Heart right ventricle (tissue), 16 donors: ENCODE measurements around the gene IMMP1L. TPM values are rescaled to one million over a fixed set of nuclear protein-coding genes. Genes with fewer than 3 reads are reported as not detected.

ENCODE experiments used
- ATAC-seq, 8 donors: fragments of 200-7000 bp; cut with Tn5 transposase; one replicate each; pipeline ENCODE4 v1.9.1; 2020; ENCODE audit warnings: mild to moderate bottlenecking in 8 of 8, moderate library complexity in 8 of 8, moderate number of reproducible peaks in 1 of 8
- DNase-seq, 2 donors: peaks; one replicate each; pipeline ENCODE4 v3.0.0-alpha.2; 2020
- H3K27ac ChIP-seq, 10 donors: fragments of 200-600 bp; sonication (generic) in 2 of 10; one replicate each; pipeline versions ENCODE4 v1.5.0 to v1.8.0; 2020 to 2022; ENCODE audit warnings: mild to moderate bottlenecking in 3 of 10
- H3K27me3 ChIP-seq, 7 donors: fragments of 200-600 bp; one replicate each; pipeline ENCODE4 v1.8.0; 2021 to 2022; ENCODE audit warnings: mild to moderate bottlenecking in 2 of 7
- H3K36me3 ChIP-seq, 9 donors: fragments of 200-600 bp; sonication (generic) in 1 of 9; one replicate each; pipeline versions ENCODE4 v1.5.0 to v1.8.0; 2020 to 2022; ENCODE audit warnings: mild to moderate bottlenecking in 2 of 9
- H3K4me1 ChIP-seq, 9 donors: fragments of 200-600 bp; sonication (generic) in 1 of 9; one replicate each; pipeline versions ENCODE4 v1.5.0 to v1.8.0; 2020 to 2022; ENCODE audit warnings: mild to moderate bottlenecking in 4 of 9
- H3K4me3 ChIP-seq, 10 donors: fragments of 200-600 bp; sonication (generic) in 2 of 10; one replicate each; pipeline versions ENCODE4 v1.5.0 to v1.8.0; 2020 to 2022; ENCODE audit warnings: mild to moderate bottlenecking in 7 of 10, moderate library complexity in 2 of 10
- H3K9me3 ChIP-seq, 11 donors: fragments of 200-600 bp in 10 of 11; sonication (generic) in 2 of 11; one replicate each; pipeline versions ENCODE4 v1.5.0 to v1.8.0; 2013 to 2022; ENCODE audit warnings: mild to moderate bottlenecking in 2 of 11, control low read depth in 1 of 11, moderate library complexity in 1 of 11
- CTCF ChIP-seq, 9 donors: fragments of 200-600 bp; sonication (generic) in 2 of 9; IDR thresholded peaks; one replicate each; pipeline versions ENCODE4 v1.5.0 to v1.8.0; 2021 to 2022; ENCODE audit warnings: antibody characterized with exemption in 9 of 9, mild to moderate bottlenecking in 5 of 9, moderate library complexity in 1 of 9
- WGBS, 2 donors: extraction: QIAGEN DNeasy Blood & Tissue Kit; methylation state at CpG; one replicate each; pipeline ENCODE4 v1.1.7; 2013; ENCODE audit warnings: inconsistent platforms in 1 of 2; 5-methylcytosine and 5-hydroxymethylcytosine counted together
- intact Hi-C, 10 donors: fragments of 100-400 bp; cut with DNase I; formaldehyde crosslinking; loops; one replicate each; pipeline versions ENCODE4 v1.11.1 to v1.14.2; 2022
- polyA plus RNA-seq, 2 donors: library from polyadenylated mRNA; stranded (reverse); fragments of 200-250 nt; gene quantifications; one replicate each; pipeline ENCODE4 v1.2.3, GENCODE V29; 2013
- total RNA-seq, 10 donors: library from RNA; stranded (reverse); fragmentation: NEBNext Ultra II Directional in 3 of 10; extraction: Animal tissue kit (Norgen Biotek cat#: 25700) in 3 of 10; gene quantifications; one replicate each; pipeline versions ENCODE4 v1.2.1 to v1.2.4, GENCODE V29; 2021 to 2023
- donor health status: Arrhythmogenic right ventricular cardiomyopathy.
- donor health status: ischemic (EF 13 %, LVEDD 7.1; RV severe dilation, severe dysfunction).
- donor health status: healthy with polysubstance abuse.
- donor health status: DM: no; HTN: yes; CAD: no.
- donor health status: DM: no; HTN: no; CAD: no.
- donor health status: ischemic (EF 25% LVEDD 6.9; RV normal size, moderate dysfunction).
- donor health status: ischemic (EF 25% LVEDD 5.7; RV mildly dilated, moderate dysfunction).
- donor health status: healthy.
- donor health status: DM: yes; HTN: yes; CAD: no.
- donor health status: Ischemic cardiomyopathy.
- donor health status: ischemic (EF 35%, LVEDD 5.7; RV mildly dilated, moderate dysfunction).
- donor health status: nonischemic (EF 11% LVEDD 7.7; RV severe dilation, severe dysfunction).
- donor health status: DM: yes; HTN: yes; CAD: no.
- donor health status: PGD.
- donor health status: ischemic (EF 29% LVEDD 5.4; RV normal size, mild dysfunction).
- donor health status: nonischemic (EF 23%, LVEDD 6.1; RV moderate dilation, normal function).

Gene IMMP1L
- total and polyA plus RNA-seq, 12 donors, result 19.5 to 66.8 (median 29.6) TPM

GRCh38 chr11:31419669-31420068, 89.8 kb downstream of the IMMP1L start:
- WGBS, 2 donors, result 74 to 75% methylated on average over 1 of the region's 1 CpG
- H3K36me3 ChIP-seq, result peaks cover 0 to 6% (median 0%) of the 10 kb centered on the region in 9 donors

GRCh38 chr11:31419138-31419537, 90.3 kb downstream of the IMMP1L start:
- H3K27me3 ChIP-seq, result no peaks in the 10 kb centered on the region
- no peak overlapping the region for H3K4me3 ChIP-seq
- 71 to 80% methylated on average over 3 of the region's 3 CpGs for WGBS, 2 donors
- no peaks in the 10 kb centered on the region for H3K4me1 ChIP-seq
- DNase-seq, result no peak
- no peak for TF ChIP-seq CTCF (IDR thresholded peaks at IDR 0.05)
- intact Hi-C loops, result no loop called here
- no peaks in the 10 kb centered on the region for H3K9me3 ChIP-seq
- peaks cover 0 to 6% (median 0%) of the 10 kb centered on the region in 9 donors for H3K36me3 ChIP-seq
- H3K27ac ChIP-seq, result no peak overlapping the region
- ATAC-seq, result no peak

More at GRCh38 chr11:31419669-31420068, 89.8 kb downstream of the IMMP1L start:
- ATAC-seq, result no peak
- Histone ChIP-seq H3K4me3 (no peak overlapping the region), H3K4me1 (no peaks in the 10 kb centered on the region), H3K9me3 (no peaks in the 10 kb centered on the region), H3K27ac (no peak overlapping the region), H3K27me3 (no peaks in the 10 kb centered on the region)
- no peak for TF ChIP-seq CTCF (IDR thresholded peaks at IDR 0.05)
- intact Hi-C loops, result no loop called here
- no peak for DNase-seq

GRCh38 chr11:31417816-31418215, 91.6 kb downstream of the IMMP1L start:
- Histone ChIP-seq H3K4me3 (no peak overlapping the region), H3K27me3 (no peaks in the 10 kb centered on the region), H3K9me3 (no peaks in the 10 kb centered on the region), H3K27ac (no peak overlapping the region), H3K36me3 (peaks cover 0 to 6% (median 0%) of the 10 kb centered on the region in 9 donors), H3K4me1 (no peaks in the 10 kb centered on the region)
- intact Hi-C loops, result no loop called here
- no peak for TF ChIP-seq CTCF (IDR thresholded peaks at IDR 0.05)
- ATAC-seq, result no peak
- WGBS, 2 donors, result 96 to 97% methylated on average over 2 of the region's 2 CpGs
- DNase-seq, result no peak

DNA sequence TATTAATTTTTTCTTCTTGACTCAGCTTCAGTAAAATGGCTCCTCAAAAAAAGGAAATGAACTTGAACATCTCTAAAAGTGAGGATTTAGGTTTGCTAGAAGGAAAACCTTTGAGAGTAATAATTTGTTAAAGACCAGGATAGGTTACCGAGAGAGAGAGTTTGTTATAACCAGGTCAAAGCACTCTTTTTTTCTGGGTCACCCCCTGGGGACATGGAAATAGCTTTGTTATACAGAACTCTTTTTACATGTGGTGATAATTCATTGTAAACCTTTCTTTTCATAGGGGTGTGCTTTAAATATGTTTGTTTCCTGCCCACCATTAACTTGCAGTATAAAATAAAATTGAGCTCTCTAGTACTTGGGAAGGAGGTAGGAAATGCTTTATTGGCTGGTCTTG, 92.1 kb downstream of the IMMP1L start:
- H3K4me3 ChIP-seq, result no peak overlapping the region
- no peak for TF ChIP-seq CTCF (IDR thresholded peaks at IDR 0.05)
- H3K27ac ChIP-seq, result no peak overlapping the region
- intact Hi-C loops, result no loop called here
- no peaks in the 10 kb centered on the region for H3K9me3 ChIP-seq
- H3K4me1 ChIP-seq, result no peaks in the 10 kb centered on the region
- WGBS, 2 donors, result 87 to 90% methylated on average over 1 of the region's 1 CpG
- peaks cover 0 to 6% (median 0%) of the 10 kb centered on the region in 9 donors for H3K36me3 ChIP-seq
- DNase-seq (no peak), ATAC-seq (no peak)
- no peaks in the 10 kb centered on the region for H3K27me3 ChIP-seq
